Fibroblast of skin of right biceps (primary cell): ENCODE results near the gene DIDO1.
"Not testable (repeated sequence)": the region's sequence is repeated elsewhere in the genome, so short reads cannot be mapped to it uniquely, and the experiment has no call there.

Experiments used
- DNase-seq: peaks from one replicate; pipeline ENCODE4 v3.0.0-alpha.2; 2013

DIDO1 gene

DNA sequence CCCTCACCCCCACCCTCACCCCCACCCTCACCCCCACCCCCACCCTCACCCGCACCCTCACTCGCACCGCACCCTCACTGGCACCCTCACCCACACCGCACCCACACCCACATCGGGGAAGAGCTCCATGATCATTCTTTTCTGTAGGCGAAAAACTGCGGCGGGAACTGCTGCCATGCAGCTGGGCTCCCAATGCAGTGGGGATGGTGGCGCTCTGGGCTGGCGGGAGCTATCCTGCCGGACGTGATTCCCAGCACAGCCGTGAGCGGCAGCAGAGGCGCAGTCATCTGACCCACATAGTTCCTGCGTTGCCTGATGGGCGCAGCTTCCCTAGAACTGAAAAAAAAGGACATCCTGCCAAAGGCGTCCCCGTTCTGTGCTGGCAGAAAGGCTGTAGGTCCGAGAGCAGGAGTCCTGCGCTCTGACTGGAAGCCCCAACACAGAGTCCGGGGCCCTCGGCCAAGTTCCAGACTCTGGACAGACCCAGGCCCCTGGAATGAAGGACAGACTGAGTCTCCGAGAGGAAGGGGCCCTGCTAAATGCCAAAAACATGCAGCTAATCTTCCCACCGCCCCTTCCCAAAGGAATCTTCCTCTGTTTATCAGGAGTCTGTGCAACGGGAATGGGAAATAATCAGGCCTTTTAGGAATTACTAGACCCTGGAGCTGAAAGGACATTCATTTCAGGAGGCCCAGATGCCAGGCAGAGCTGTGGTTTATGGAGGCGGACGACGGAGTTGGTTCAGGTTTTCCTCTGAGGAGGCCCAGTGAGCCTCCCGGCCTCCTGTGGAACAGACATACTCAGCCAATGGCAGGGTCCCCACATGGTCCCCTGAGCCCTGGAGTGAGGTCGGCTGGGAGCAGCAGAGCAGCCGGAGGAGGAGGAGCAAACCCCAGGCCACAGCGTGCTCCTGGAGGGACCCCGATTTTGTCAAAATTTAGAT lies 50.6 kb downstream of the DIDO1 start:
- peak; percentile 88 for DNase-seq

DNA sequence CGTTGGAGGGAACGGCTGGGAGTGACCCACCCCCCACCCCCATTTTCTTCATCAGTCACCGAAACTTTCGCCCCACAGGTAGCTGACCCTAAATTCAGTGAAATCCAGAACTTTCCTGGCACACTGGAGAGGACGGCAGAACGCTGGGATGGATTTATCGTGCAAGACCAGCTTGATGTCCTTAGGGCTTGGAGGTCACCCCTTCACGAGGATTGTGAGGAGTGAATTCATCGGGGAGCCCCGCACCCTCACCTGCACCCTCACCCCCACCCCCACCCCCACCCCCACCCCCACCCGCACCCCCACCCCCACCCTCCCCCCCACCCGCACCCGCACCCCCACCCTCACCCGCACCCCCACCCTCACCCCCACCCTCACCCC lies 51.4 kb downstream of the DIDO1 start:
- no peak for DNase-seq

DNA sequence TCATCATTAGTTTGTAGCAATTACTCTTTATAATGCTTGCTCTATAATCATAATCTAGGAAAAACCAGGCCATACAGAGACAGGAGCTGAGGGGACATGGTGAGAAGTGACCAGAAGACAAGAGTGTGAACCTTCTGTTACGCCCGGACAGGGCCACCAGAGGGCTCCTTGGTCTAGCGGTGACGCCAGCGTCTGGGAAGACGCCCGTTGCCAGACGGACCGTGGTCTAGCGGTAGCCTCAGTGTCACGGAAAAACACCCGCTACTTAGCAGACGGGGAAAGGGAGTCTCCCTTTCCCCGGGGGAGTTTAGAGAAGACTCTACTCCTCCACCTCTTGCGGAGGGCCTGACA lies 52.6 kb downstream of the DIDO1 start:
- peak; percentile 42 for DNase-seq

DNA sequence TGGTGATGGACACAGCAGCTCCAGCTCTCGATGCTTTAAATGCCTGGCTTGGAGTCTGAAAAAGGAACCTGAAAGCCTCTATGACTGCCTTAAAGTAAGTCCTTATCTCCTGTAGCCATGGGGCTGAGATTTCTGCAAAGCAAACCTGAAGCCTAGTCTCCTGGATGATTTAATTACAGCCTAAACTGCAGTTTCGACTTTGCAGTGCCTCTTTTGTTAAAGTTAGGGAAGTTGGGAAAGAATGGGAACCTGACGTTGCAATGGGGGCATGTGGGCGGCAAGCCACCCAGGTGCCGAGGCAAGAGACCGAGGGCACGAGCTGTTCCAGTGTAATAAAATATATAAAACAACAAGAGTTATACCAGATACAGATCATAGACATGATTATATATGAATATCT lies 53.0 kb downstream of the DIDO1 start:
- no peak for DNase-seq

DNA sequence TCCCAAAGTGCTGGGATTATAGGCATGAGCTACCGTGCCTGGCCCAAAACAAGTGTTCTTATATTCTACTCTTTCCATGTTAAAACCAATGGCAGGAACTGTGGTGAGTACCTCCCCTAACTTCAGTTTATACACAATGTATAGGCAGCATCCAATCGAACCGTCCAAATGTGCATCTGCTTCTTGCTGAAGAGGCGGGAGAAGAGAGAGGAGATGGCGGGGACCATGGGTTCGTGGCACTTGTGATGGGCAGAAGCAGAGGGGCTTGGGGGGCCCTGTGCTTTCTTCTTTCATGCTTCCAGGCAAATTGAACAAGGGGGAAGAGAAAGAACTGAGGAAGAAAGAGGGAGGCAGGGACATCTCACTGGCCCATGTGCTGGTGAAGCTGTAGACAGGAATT lies 53.4 kb downstream of the DIDO1 start:
- no peak for DNase-seq

DNA sequence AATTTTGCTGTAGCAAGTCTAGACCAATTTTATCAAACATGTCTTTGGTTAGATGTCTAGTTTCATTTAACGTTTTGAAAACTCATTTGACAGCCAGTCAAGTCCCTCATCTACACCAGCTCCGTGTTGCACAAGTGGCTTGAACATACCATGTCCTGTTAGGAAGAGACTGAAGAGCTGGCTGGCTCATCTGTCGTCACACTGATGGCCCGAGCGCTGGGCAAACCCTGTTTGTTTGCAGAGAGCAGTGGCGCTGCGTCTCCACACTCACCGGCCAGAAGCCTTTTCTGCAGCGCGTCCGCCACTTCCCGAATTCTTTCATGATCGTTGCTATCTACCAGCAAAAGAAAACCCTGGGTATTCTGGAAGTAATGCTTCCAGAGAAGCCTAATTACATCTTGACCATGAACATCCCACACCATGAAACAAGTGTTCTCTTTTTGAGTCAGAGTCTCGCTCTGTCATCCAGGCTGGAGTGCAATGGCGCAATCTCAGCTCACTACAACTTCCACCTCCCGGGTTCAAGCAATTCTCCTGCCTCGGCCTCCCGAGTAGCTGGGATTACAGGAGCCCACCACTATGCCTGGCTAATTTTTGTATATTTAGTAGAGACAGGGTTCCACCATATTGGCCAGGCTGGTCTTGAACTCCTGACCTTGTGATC lies 54.0 kb downstream of the DIDO1 start:
- no peak for DNase-seq

DNA sequence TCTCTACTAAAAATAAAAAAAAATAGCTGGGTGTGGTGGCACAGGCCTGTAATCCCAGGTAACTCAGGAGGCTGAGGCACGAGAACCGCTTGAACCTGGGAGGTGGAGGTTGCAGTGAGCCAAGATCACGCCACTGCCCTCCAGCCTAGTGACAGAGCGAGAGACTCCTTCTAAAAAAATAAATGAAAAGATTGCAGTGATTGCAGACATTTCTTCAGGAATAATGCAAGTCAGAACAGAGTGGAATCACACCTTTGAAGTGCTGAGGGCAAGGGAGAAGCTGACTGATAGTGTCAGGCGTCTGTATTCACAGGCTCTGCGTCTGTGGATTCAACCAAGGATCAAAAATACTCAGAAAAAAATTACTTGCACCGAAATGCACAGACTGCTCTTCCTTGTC lies 62.1 kb downstream of the DIDO1 start:
- DNase-seq, result no peak

DNA sequence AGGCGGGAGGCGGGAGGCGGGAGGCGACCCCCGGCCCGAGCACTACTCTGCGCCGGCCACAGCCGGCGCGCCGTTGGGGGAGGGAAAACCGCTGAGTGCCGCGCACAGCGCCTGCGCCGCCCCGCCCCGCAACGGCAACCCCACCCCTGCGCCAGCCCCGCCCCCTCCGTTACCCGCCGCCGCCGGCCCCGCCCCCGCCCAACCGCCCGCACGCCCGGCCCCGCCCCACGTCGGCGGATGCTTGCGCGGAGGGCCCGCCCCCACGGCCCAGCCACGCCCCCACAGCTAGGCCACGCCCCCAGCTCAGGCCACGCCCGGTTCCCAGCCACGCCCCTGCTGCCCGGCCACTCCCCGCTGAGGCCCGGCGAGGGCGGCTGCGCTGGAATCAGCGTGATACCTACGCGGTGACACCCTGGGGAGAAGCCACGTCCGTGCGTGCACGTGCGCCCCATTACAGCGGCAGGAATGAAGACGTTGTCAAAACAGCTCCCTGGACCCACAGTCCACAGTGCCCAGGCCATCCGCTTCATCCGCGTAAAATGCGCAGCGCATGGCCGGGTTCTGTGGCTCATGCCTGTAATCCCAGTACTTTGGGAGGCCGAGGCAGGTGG lies 64.5 kb downstream of the DIDO1 start, which contains the start of gene TCFL5:
Gene TCFL5 (minus strand): TSS at position 97 of the 611 bp plus-strand sequence. CDS start 152 bp downstream, outside the sequence.
- DNase-seq, result peak; percentile 85

DNA sequence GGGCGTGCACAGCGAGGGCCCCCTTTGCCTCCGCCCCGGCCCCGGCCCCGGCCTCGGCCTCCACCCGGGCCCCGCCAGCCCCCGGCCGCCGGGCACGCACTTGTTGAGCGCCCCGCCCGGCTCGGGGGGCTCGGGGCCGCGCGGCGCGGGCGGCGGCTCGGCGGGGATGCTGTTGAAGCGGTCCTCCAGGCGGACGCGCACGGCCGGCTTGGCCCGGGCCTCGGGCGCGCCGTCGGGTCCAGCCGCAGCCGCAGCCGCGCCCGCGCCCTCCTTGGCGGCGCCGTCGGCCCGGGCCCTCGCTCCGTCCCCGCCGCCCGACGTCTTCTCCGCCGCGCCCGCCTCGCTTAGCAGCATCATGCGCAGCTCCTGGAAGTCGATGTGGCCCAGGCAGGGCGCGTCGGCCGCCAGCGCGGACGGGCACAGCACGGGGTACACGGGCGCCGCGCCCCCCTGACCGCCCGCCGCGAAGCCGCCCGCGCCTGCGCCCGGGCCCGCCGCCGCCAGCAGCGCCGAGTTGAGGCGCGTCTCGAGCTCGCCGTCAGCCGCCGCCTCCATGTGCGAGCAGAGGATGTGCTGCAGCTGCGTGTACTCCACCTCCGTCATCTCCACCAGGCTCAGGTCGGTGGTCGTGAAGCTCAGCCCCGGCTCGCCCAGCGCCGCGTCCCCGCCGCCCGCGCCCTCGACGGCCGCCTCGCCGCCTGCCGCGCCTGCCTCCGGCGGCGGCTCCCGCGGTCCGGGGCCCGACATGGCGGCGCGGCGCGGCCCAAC lies 65.2 kb downstream of the DIDO1 start:
- DNase-seq, result peak; percentile 26

DNA sequence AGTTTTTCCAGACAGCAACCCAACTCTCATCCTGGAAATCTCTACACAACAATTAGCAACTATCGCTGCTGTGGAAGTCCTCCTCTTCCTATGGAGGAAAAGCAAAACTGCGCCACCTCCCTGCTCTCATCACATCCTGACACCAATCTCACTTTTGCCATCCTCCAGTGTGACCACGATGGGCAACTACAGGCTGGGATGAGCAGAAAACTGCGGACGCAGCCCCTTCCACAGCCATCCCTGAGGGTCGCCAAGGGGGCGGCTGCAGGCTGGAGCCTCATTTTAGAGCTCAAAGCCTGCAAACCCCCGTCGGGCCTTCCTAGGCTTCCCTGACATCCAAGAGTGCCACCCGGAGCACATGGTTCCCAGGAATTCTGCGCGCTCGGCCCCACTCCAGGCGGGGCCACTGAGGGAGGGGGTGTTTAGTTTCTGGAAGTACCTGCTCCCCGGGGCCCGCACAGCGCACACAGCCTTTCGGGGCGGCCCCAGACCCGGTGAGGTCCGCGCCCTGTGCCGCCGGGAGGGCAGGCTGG lies 65.8 kb downstream of the DIDO1 start:
- peak; percentile 42 for DNase-seq

DNA sequence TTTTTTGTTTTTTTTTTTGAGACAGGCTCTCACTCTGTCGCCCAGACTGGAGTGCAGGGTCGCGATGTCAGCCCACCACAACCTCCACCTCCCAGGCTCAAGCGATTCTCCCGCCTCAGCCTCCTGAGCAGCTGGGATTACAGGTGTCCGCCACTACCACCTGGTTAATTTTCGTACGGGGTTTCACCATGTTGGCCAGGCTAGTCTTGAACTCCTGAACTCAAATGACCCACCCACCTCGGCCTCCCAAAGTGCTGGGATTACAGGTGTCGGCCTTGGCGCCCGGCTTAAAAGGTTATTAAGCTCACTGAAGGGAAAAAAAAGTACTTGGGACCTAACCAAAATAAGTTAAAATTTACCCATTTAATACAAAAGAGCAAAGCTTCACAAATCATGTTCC lies 66.6 kb downstream of the DIDO1 start:
- DNase-seq, result no peak

DNA sequence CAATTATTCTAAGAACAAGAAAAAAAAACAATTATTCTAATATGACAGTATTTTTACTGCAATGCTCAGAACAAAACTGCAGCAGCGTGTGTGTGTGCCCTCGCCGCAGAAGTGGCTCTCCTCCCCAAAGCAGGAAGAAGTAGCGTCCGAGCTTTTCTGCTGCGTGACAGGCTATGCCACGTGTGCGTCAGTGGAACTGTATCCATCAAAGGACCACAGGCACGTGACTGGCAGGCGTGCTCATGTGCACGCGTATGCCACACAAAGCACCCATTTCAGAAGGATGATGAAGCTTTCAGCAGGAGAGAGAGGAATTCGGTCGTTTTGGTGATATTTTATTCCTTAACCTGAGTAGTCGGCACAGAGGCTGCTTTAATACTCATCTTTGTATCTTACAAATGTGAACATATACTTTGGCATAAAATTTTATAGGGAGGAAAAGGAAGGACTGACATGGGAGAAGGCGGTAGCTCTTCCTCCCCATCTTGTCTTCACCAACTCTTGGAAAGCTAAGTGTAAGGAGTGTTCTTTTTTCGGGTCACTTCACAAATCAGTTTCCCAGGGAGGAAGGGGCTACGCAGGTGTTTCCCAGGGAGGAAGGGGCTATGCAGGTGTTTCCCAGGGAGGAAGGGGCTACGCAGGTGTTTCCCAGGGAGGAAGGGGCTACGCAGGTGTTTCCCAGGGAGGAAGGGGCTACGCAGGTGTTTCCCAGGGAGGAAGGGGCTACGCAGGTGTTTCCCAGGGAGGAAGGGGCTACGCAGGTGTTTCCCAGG lies 68.1 kb downstream of the DIDO1 start:
- no peak for DNase-seq

DNA sequence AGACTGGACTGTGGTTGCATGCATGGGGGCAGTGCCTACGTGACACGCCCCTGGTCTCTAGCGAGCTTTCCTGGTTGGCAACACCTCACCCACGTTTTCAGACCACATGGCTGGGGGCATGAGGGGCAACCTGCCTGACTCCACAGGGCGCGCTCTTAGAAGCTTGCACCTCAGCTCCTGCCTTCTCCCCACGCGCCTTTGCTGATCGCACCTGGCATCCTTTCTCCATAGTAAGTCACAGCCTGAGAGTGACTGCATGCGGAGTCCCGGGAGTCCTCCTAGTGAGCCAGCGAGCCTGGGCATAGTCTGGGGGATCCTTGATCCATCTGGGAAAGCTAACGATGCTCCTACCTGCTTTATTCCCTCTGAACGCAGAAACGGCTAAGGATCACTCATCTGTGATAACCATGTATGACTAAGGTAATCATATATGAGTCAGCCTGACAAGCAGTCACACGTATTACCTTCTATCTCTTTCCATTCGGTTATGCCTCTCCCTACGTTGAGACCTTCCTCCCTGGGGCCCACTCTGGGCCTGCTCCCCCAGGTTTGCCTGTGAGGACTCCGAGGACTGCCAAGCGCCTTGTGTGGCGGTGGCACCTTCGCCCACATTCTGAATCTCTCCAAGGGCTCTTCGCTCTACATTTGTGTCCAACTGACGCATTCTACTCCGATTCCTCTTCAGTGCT lies 69.2 kb downstream of the DIDO1 start:
- no peak for DNase-seq

DNA sequence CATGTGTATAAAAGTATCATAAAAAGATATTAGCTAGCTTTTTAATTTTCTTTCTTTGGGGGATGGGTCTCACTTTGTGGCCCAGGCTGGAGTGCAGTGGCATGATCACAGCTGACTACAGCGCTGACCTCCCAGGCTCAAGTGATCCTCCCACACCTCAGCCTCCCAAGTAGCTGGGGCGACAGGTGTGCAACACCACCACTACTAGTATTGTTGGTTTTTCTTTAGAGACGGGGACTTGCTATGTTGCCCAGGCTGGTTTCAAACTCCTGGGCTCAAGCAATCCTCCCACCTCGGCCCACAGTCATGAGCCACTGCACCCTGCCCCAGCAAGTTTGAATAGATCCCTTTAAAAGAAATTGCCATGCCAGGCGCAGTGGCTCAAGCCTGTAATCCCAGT lies 71.2 kb downstream of the DIDO1 start:
- no peak for DNase-seq

DNA sequence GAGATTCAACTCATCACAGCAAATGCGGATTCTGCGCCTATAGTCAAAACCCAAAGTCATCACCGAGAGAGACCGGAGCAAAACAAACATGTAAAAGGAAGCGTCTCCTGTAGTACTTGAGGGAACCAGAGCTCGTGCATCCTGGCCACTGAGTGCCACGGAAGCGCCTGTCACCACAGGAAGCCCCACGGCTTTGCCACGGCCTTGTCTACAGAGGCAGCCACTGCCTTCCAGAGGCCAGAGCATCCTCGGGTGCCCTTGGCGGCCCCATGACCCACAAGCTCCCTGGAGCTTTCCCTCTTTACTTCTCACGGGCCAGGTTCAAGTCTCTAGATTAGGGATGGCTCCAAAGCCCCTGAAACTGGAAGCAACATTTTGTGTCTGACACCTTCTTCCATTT lies 72.2 kb downstream of the DIDO1 start:
- no peak for DNase-seq

DNA sequence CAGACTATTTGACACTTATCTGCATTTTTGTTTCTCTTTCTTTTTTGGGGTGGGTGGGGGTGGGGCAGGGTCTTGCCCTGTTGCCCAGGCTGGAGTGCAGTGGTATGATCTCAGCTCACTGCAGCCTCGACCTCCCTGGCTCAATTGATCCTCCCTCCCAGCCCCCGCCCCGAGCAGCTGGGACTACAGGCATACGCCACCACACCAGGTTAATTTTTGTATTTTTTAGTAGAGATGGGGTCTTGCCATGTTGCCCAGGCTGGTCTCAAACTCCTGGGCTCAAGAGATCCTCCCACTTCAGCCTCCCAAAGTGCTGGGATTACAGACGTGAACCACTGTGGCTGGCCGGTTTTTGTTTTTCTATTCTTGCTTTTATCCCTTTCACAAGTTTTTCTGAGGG lies 73.0 kb downstream of the DIDO1 start:
- DNase-seq, result not testable (repeated sequence)

DNA sequence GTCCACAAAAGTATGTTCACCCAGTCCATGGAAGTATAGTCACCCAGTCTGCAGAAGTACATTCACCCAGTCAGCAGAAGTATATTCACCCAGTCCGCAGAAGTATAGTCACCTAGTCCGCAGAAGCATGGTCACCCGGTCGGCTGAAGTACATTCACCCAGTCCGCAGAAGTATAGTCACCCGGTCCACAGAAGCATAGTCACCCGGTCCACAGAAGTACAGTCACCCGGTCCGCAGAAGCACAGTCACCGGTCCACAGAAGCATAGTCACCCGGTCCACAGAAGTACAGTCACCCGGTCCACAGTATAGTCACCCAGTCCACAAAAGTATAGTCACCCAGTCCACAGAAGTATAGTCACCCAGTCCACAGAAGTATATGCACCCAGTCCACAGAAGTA lies 73.5 kb downstream of the DIDO1 start:
- no peak for DNase-seq

DNA sequence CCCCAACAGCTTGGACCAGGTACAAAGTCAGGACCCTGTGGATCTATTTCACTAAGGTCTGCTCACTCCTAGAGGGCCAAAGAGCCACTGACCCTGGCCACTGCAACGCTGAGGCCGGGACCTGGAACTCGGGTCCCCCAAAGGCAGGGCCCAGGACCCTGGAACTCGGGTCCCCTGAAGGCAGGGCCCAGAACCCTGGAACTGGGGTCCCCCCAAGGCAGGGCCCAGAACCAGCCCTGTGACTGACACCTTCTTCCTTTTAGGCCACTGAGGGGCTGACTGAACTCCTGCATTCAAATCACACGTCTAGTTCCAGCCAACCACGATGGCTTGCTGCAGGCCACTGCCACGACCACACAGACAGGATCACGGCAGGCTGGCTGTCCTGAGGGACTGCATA lies 74.1 kb downstream of the DIDO1 start:
- DNase-seq, result no peak

DNA sequence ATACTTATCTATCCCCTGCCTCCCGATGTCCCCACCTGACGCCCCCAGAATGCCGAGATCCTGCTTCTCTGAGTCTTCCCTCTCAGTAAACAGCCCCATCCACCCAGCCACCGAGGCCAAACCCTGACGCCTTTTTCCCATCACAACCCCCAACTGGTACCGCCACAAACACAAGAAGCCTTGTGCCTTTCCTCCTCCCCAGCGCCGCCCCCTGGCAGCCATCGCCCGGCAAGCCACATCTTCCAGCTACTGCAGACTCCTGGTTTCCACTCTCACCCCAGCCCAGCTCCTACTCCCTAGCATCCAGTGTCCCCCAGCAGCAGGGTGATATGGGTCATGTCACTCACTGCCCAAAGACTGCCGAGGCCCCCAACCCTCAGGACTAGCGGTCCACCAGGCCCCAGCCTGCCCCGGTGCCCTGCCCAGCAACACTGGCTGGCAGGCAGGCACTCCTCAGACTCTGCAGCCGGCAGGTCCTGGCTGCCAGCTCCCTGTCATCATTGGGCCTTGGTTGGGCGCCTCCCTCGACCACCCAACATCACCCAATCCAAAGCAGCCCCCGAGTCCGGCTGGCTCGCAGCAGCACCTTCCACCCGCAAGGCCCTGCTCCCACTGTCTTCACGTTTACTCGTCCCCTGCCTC lies 75.9 kb downstream of the DIDO1 start:
- DNase-seq, result no peak

DNA sequence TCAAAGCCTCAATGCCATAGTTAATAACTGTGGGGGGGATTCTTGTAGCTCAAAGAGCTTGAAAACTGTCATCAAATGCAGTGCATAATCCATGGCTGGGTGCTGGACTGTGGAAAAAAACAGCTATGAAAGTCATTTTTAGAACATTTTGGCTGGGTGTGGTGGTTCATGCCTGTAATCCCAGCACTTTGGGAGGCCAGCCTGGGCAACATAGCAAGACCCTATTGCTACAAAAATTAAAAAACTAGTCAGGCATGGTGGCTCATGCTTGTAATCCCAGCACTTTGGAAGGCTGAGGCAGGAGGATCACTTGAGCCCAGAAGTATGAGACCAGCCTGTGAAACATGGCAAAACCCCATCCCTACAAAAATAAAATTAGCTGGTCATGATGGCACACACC lies 76.9 kb downstream of the DIDO1 start:
- DNase-seq, result no peak

DNA sequence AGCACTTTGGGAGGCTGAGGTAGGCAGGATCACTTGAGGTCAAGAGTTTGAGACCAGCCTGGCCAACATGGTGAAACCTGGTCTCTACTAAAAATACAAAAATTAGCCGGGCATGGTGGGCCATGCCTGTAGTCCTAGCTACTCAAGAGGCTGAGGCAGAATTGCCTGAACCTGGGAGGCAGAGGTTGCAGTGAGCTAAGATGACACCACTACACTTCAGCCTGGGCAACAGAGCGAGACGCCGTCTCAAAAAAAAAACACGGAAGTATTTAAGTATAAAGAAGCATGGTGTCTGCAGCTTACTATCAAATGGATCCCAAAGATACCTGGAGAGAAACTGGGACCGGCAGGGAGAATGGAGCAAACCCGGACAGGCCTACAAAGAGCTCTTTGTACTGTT lies 77.4 kb downstream of the DIDO1 start:
- not testable (repeated sequence) for DNase-seq
